PC-9 (cell line): ENCODE data around the gene SCARB1.

Experiments used
- EZH2 ChIP-seq: fragments of 200-600 bp; sonication (generic); IDR thresholded peaks from 2 replicates; pipeline ENCODE4 v1.8.0; 2017; ENCODE audit warnings: antibody characterized with exemption, low read depth
- TF ChIP-seq, protein P1 (sequence below): fragments of 200-600 bp; sonication (generic); conservative IDR thresholded peaks from 2 replicates; pipeline ENCODE4 v1.6.1; 2017; ENCODE audit warnings: mixed run types, antibody characterized with exemption, mild to moderate bottlenecking, moderate library complexity

- TF ChIP-seq, protein P1, sequence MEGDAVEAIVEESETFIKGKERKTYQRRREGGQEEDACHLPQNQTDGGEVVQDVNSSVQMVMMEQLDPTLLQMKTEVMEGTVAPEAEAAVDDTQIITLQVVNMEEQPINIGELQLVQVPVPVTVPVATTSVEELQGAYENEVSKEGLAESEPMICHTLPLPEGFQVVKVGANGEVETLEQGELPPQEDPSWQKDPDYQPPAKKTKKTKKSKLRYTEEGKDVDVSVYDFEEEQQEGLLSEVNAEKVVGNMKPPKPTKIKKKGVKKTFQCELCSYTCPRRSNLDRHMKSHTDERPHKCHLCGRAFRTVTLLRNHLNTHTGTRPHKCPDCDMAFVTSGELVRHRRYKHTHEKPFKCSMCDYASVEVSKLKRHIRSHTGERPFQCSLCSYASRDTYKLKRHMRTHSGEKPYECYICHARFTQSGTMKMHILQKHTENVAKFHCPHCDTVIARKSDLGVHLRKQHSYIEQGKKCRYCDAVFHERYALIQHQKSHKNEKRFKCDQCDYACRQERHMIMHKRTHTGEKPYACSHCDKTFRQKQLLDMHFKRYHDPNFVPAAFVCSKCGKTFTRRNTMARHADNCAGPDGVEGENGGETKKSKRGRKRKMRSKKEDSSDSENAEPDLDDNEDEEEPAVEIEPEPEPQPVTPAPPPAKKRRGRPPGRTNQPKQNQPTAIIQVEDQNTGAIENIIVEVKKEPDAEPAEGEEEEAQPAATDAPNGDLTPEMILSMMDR = no peak
- no peak for TF ChIP-seq EZH2
Observed at GRCh38 chr12:124856132-124856841, 7.4 kb downstream of the SCARB1 start.
